ENCODE measurements around the gene POLDIP3.
"Not testable (repeated sequence)": the region's sequence is repeated elsewhere in the genome, so short reads cannot be mapped to it uniquely, and the experiment has no call there.

Gene POLDIP3

DNA sequence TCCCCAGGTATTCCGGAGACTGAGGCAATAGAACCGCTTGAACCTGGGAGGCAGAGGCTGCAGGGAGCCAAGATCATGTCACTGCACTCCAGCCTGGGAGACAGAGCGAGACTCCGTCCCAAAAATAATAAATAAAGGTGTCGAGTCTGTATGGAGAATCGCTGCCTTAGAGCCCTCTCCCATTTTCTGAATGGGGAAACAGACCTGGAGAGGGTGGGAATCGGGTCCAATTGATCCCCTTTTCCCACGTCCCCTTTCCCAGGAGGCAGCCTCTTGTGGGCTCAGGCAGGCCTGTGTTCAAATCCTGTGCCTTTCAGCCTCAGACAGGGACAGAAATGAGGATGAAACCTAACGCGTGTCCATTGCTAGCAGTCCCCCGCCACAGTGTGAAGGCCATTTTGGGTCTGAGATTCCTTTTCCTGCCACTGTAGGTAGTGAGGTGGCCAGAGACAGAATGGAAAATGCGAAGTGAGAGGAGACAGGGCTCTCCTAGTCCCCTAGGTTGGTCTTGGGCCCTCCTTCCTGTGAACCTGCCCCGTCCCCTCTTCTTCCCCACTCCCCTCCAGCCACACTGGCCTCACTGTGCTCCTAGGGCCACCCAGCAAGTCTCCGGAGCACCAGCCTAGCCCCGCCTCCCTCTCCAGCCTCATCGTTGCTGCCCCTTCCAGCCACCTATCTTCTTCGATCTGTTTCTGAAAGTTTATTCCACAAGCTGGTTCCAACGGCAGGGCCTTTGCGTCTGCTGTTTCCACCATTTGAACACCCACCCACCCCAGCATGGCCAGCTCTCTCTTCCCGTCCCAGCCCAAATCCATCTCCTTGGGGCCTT, 2.7 kb upstream of the POLDIP3 start:
- DNase-seq: no peak

DNA sequence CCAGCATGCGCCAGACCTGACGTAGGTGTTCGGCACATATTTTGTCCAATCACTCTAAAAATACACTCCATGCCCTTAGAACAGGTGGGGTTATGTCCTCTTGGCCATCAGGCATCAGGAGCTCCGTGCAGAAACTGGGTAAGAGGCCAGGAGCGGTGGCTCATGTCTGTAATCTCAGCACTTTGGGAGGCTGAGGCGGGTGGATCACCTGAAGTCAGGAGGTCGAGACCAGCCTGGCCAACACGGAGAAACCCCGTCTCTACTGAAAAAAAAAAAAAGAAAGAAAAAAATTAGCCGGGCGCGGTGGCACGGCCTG, 1.1 kb upstream of the POLDIP3 start:
- not testable (repeated sequence) for DNase-seq

GRCh38 chr22:42615092-42615859, 593 bp upstream of the POLDIP3 start:
- peak; percentile 93 for DNase-seq

DNA sequence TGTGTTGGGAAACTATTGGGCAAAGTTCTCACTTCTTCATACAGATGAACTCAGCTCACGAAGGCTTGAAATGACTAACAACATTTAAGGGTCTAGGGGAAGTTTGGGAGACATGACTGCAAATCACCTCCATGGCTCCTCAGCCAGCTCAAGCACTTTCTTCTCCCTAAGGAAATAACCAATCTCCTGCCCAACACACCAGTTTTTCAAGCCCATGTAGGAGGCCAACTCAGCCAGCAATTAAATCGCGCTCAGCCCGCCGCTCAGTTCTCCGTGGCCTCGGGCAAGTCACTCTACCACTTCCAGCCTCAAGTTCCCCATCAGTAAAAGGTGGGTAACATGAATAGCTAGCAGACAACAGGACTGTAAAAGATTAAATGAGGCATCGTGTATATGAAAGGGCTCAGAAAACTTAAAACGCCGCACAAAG, 796 bp downstream of the POLDIP3 start:
- no peak for DNase-seq

- DNase-seq: no peak
Observed at GRCh38 chr22:42612336-42612735, 2.3 kb downstream of the POLDIP3 start.

DNA sequence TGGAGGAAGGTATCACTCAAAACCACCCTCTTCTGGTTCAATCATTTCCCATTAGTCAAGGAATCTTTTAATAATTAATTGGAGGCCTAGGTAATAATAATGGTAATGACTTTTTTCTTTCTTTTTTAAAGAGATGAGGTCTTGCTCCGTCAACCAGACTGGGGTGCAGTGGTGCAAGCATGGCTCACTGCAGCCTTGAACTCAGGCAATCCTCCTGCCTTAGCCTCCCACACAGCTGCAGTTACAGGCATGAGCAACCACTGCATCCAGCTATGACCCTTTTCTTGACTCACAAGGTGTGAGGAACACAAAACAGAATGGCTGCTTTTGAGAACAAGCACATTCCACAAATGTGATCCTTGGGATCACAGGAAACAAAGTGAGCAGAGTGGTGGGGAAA, 3.6 kb downstream of the POLDIP3 start:
- DNase-seq: no peak

DNA sequence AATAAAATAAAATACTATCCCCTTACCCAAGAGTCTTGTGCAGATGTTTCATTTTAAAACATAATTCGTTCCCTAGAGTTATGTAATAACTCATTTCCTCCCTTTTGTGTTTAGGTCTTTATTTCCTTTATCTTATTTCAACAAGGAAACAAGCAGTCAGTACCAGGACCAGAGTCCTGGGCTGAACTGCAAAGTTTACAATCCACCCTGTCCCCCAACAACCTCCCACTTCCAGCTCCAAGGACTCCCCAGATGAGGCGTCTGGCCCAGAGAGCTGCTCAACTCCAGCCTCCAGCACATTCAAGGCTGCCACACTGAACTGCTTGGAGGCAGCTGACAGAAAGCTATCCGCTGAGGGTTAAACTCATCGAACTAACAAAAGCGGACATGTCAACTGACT, 4.5 kb downstream of the POLDIP3 start:
- no peak for DNase-seq

- no peak for DNase-seq
Observed at GRCh38 chr22:42608823-42609361, 5.8 kb downstream of the POLDIP3 start.

GRCh38 chr22:42608136-42608822, 6.4 kb downstream of the POLDIP3 start:
- no peak for DNase-seq

GRCh38 chr22:42607641-42608040, 7.0 kb downstream of the POLDIP3 start:
- DNase-seq: not testable (repeated sequence)

DNA sequence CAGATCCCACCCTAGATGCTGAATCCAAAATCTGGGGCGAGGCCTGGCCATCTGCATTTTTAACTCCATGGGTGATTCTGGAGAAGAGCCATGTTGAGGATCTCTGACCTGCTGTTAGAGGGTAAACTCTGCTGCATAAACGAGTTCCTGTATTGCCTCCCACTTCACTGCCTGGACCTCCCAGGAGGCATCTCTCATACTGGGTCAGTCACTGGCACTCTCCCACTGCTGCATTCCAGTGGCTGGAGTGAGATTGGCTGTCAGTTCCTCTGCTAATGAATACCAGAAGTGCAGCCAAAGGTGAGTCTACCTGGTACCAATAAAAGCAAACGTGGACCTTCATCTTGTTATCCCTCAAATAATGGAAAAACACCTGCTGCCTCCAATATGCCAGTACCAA, 10.3 kb downstream of the POLDIP3 start:
- no peak for DNase-seq

DNA sequence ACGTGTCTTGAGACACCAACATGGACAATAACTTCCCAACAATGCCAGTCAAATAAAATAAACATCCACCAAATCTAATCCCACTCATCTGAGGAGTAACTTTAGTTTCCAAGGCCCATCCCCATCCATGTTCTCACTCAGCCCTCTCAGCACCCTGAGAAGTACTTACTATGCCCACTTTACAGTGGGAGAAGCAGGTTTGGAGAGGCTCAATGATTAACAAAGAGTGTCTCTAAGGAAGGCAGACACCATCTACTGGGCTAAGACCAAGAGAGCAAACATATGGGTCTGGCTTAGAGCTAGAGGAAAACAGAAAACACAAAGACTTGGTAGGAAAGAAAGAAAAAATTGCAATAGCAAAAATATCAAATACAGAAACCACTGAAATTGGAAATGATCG, 11.3 kb downstream of the POLDIP3 start:
- no peak for DNase-seq

GRCh38 chr22:42602470-42602869, 12.2 kb downstream of the POLDIP3 start:
- DNase-seq: no peak

DNA sequence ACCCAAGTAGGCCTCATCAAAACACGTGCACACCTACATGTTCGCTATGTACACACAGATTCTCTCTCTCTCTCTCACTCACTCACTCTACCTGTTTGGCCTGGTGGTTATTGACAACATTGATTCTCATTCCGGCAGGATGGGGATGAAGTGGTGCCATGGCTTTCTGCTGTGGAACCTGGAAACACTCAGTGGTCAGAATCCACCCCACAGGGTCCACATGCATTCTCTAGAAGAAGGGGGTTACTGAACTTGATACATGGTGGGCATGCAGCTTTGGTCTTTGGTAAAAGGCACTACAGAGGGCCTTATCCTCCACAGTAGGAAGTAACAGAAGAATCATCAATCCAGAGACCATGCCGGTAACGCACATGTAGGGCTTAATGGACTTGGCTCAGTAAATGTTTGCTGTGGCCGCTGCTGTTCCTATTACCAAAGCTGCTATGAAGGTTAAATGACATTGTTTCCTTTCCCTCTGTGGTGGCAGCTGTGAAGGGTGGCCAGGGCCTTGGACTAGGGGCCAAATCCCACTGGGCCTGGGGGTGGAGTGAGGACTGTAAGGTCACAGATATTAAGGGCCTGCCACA, 12.7 kb downstream of the POLDIP3 start:
- no peak for DNase-seq

- no peak for DNase-seq
Observed at GRCh38 chr22:42596863-42597530, 17.7 kb downstream of the POLDIP3 start.

DNA sequence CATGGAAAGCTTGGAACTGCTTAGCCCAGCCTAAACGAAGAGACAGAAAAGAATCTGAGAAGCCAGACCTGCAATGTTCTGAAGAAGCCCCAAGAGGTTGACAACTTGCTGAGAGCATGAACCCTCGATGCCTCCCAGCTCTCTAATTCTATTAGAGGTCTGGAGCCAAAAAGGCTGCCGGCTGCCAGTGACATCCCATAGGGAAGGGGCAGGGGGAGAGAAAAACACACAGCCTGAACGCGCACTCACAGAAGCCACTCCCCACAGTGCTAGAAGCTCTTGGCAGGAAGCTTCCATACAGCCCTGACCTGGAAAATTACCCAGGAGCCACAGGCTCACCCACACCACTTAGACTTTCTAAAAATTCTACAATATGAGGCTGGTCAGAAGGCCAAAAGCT, 18.3 kb downstream of the POLDIP3 start:
- DNase-seq: no peak

DNA sequence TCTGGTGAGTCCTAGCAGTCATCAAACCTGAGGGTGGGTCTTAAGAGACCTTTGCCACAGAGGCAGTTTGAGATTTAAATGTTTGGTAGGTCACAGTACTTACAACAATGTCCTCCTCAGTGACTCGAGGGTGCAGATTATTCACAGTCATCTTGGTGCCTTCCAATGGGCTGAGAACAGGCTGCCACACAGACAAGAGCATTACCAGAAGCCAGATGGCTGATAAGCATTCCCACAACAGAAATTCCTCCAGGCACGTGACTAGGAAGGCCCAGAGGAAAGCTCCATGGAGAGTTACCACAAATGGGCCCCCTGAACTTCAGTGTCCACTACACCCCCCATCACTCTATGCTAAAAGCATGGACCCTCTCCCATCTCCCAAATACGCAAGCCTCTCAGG, 19.2 kb downstream of the POLDIP3 start:
- DNase-seq: no peak

DNA sequence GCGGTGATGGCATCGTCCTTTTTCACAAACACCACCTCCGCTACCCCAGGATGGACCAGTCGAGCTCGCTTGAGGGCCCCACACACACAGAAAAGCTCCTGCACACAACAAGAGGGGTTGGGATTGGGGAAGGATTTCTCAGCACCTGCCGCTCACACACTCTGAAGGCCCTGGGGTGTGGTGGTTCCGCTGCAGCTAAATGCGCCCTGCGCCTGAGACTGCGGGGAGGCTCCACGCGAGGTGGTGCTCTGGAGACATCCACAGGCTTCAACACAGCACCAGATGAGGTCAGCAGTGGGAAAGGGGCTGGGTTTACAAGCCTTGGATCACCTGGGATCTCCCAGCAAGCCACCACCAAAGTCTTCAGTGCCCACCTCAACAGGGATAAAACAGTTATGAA, 22.7 kb downstream of the POLDIP3 start:
- DNase-seq: no peak

- DNase-seq: no peak
Observed at GRCh38 chr22:42587588-42588175, 27.0 kb downstream of the POLDIP3 start.

DNA sequence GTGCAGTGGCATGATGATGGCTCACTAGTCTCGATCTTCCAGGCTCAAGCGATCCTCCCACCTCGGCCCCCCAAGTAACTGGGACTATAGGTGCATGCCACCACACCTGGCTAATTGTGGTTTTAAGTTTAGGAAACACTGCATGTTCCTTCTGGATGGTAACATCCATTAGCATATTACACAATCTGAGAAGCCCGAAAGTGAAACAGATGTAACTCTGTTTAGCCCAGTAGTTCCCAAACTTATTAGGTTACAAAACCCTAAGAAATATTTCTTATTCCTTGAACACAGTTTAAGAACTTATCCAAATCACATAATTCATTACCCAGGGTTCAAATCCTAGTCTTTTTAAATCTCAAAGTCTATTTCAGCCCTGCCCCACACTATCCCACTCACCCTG, 28.3 kb downstream of the POLDIP3 start:
- DNase-seq: no peak

GRCh38 chr22:42585096-42585495, 29.6 kb downstream of the POLDIP3 start:
- no peak for DNase-seq

- DNase-seq: no peak
Observed at GRCh38 chr22:42584364-42584940, 30.2 kb downstream of the POLDIP3 start.
